ENCODE data around the gene PIM3.

Gene PIM3

GRCh38 chr22:49950396-49950994 is 10.1 kb upstream of the PIM3 start:
- Histone ChIP-seq H3K27me3 (ENCODE audit: control insufficient read depth in 1 of 2, insufficient read depth in 2 of 2, low read length in 2 of 2) (no peaks in the 10 kb centered on the region), H3K4me1 (ENCODE audit: control insufficient read depth in 1 of 2, insufficient read depth in 2 of 2, low read length in 2 of 2) (peaks cover 46 to 52% of the 10 kb centered on the region in 2 donors), H3K9ac (ENCODE audit: low read depth in 1 of 2, low read length in 2 of 2) (peak overlapping the region; percentile 38 to 71), H3K9me3 (ENCODE audit: control insufficient read depth in 1 of 2, low read length in 2 of 2) (no peaks in the 10 kb centered on the region), H3K36me3 (ENCODE audit: control insufficient read depth in 1 of 2, insufficient read depth in 2 of 2, low read length in 2 of 2) (no peaks in the 10 kb centered on the region), H3K27ac (ENCODE audit: low read depth, low read length) (peak overlapping the region; percentile 90), H3K4me3 (ENCODE audit: low read depth in 1 of 2, low read length in 2 of 2) (no peak overlapping the region)

GRCh38 chr22:49951000-49951677 is 9.4 kb upstream of the PIM3 start:
- Histone ChIP-seq H3K9me3 (ENCODE audit: control insufficient read depth in 1 of 2, low read length in 2 of 2) (no peaks in the 10 kb centered on the region), H3K4me3 (ENCODE audit: low read depth in 1 of 2, low read length in 2 of 2) (no peak overlapping the region), H3K27me3 (ENCODE audit: control insufficient read depth in 1 of 2, insufficient read depth in 2 of 2, low read length in 2 of 2) (no peaks in the 10 kb centered on the region), H3K27ac (ENCODE audit: low read depth, low read length) (peak overlapping the region; percentile 90), H3K4me1 (ENCODE audit: control insufficient read depth in 1 of 2, insufficient read depth in 2 of 2, low read length in 2 of 2) (peaks cover 41 to 48% of the 10 kb centered on the region in 2 donors), H3K36me3 (ENCODE audit: control insufficient read depth in 1 of 2, insufficient read depth in 2 of 2, low read length in 2 of 2) (no peaks in the 10 kb centered on the region), H3K9ac (ENCODE audit: low read depth in 1 of 2, low read length in 2 of 2) (peak overlapping the region; percentile 43 to 71)

- H3K4me3 ChIP-seq (ENCODE audit: low read depth in 1 of 2, low read length in 2 of 2), result no peak overlapping the region
- H3K27me3 ChIP-seq (ENCODE audit: control insufficient read depth in 1 of 2, insufficient read depth in 2 of 2, low read length in 2 of 2), result no peaks in the 10 kb centered on the region
- H3K4me1 ChIP-seq (ENCODE audit: control insufficient read depth in 1 of 2, insufficient read depth in 2 of 2, low read length in 2 of 2), result peaks cover 41 to 48% of the 10 kb centered on the region in 2 donors
- H3K9me3 ChIP-seq (ENCODE audit: control insufficient read depth in 1 of 2, low read length in 2 of 2), result no peaks in the 10 kb centered on the region
- peak overlapping the region; percentile 43 to 66 for H3K9ac ChIP-seq (ENCODE audit: low read depth in 1 of 2, low read length in 2 of 2)
- no peaks in the 10 kb centered on the region for H3K36me3 ChIP-seq (ENCODE audit: control insufficient read depth in 1 of 2, insufficient read depth in 2 of 2, low read length in 2 of 2)
- H3K27ac ChIP-seq (ENCODE audit: low read depth, low read length), result peak overlapping the region; percentile 90
These were observed 8.9 kb upstream of the PIM3 start for GRCh38 chr22:49951678-49951985.

GRCh38 chr22:49951986-49952896 is 8.3 kb upstream of the PIM3 start:
- no peaks in the 10 kb centered on the region for H3K27me3 ChIP-seq (ENCODE audit: control insufficient read depth in 1 of 2, insufficient read depth in 2 of 2, low read length in 2 of 2)
- no peaks in the 10 kb centered on the region for H3K36me3 ChIP-seq (ENCODE audit: control insufficient read depth in 1 of 2, insufficient read depth in 2 of 2, low read length in 2 of 2)
- no peaks in the 10 kb centered on the region for H3K9me3 ChIP-seq (ENCODE audit: control insufficient read depth in 1 of 2, low read length in 2 of 2)
- H3K4me1 ChIP-seq (ENCODE audit: control insufficient read depth in 1 of 2, insufficient read depth in 2 of 2, low read length in 2 of 2), result peaks cover 41 to 44% of the 10 kb centered on the region in 2 donors
- H3K27ac ChIP-seq (ENCODE audit: low read depth, low read length), result peak overlapping the region; percentile 90
- peak overlapping the region; percentile 43 to 66 for H3K9ac ChIP-seq (ENCODE audit: low read depth in 1 of 2, low read length in 2 of 2)
- H3K4me3 ChIP-seq (ENCODE audit: low read depth in 1 of 2, low read length in 2 of 2), result no peak overlapping the region

GRCh38 chr22:49953027-49953679 is 7.4 kb upstream of the PIM3 start:
- H3K4me3 ChIP-seq (ENCODE audit: low read depth in 1 of 2, low read length in 2 of 2), result no peak overlapping the region
- peak overlapping the region; percentile 90 for H3K27ac ChIP-seq (ENCODE audit: low read depth, low read length)
- peak overlapping the region in 1 of 2 donors; percentile 66 for H3K9ac ChIP-seq (ENCODE audit: low read depth in 1 of 2, low read length in 2 of 2)
- H3K27me3 ChIP-seq (ENCODE audit: control insufficient read depth in 1 of 2, insufficient read depth in 2 of 2, low read length in 2 of 2), result no peaks in the 10 kb centered on the region
- peaks cover 40 to 43% of the 10 kb centered on the region in 2 donors for H3K4me1 ChIP-seq (ENCODE audit: control insufficient read depth in 1 of 2, insufficient read depth in 2 of 2, low read length in 2 of 2)
- no peaks in the 10 kb centered on the region for H3K9me3 ChIP-seq (ENCODE audit: control insufficient read depth in 1 of 2, low read length in 2 of 2)
- H3K36me3 ChIP-seq (ENCODE audit: control insufficient read depth in 1 of 2, insufficient read depth in 2 of 2, low read length in 2 of 2), result no peaks in the 10 kb centered on the region

- H3K9ac ChIP-seq (ENCODE audit: low read depth in 1 of 2, low read length in 2 of 2), result no peak overlapping the region
These were observed 6.8 kb upstream of the PIM3 start for GRCh38 chr22:49953680-49954344.

GRCh38 chr22:49954354-49954753 is 6.2 kb upstream of the PIM3 start:
- Histone ChIP-seq H3K9me3 (ENCODE audit: control insufficient read depth in 1 of 2, low read length in 2 of 2) (no peaks in the 10 kb centered on the region), H3K27ac (ENCODE audit: low read depth, low read length) (peak overlapping the region; percentile 42), H3K4me3 (ENCODE audit: low read depth in 1 of 2, low read length in 2 of 2) (no peak overlapping the region), H3K27me3 (ENCODE audit: control insufficient read depth in 1 of 2, insufficient read depth in 2 of 2, low read length in 2 of 2) (no peaks in the 10 kb centered on the region), H3K4me1 (ENCODE audit: control insufficient read depth in 1 of 2, insufficient read depth in 2 of 2, low read length in 2 of 2) (peaks cover 48 to 52% of the 10 kb centered on the region in 2 donors), H3K9ac (ENCODE audit: low read depth in 1 of 2, low read length in 2 of 2) (no peak overlapping the region), H3K36me3 (ENCODE audit: control insufficient read depth in 1 of 2, insufficient read depth in 2 of 2, low read length in 2 of 2) (no peaks in the 10 kb centered on the region)

More at GRCh38 chr22:49953680-49954344, 6.8 kb upstream of the PIM3 start:
- Histone ChIP-seq H3K27me3 (ENCODE audit: control insufficient read depth in 1 of 2, insufficient read depth in 2 of 2, low read length in 2 of 2) (no peaks in the 10 kb centered on the region), H3K36me3 (ENCODE audit: control insufficient read depth in 1 of 2, insufficient read depth in 2 of 2, low read length in 2 of 2) (no peaks in the 10 kb centered on the region), H3K4me3 (ENCODE audit: low read depth in 1 of 2, low read length in 2 of 2) (no peak overlapping the region), H3K27ac (ENCODE audit: low read depth, low read length) (peak overlapping the region; percentile 66), H3K4me1 (ENCODE audit: control insufficient read depth in 1 of 2, insufficient read depth in 2 of 2, low read length in 2 of 2) (peaks cover 43 to 47% of the 10 kb centered on the region in 2 donors), H3K9me3 (ENCODE audit: control insufficient read depth in 1 of 2, low read length in 2 of 2) (no peaks in the 10 kb centered on the region)

GRCh38 chr22:49954991-49955580 is 5.5 kb upstream of the PIM3 start:
- Histone ChIP-seq H3K4me1 (ENCODE audit: control insufficient read depth in 1 of 2, insufficient read depth in 2 of 2, low read length in 2 of 2) (peaks cover 47 to 50% of the 10 kb centered on the region in 2 donors), H3K9ac (ENCODE audit: low read depth in 1 of 2, low read length in 2 of 2) (peak overlapping the region in 1 of 2 donors; percentile 18), H3K4me3 (ENCODE audit: low read depth in 1 of 2, low read length in 2 of 2) (no peak overlapping the region), H3K27ac (ENCODE audit: low read depth, low read length) (no peak overlapping the region), H3K27me3 (ENCODE audit: control insufficient read depth in 1 of 2, insufficient read depth in 2 of 2, low read length in 2 of 2) (no peaks in the 10 kb centered on the region), H3K36me3 (ENCODE audit: control insufficient read depth in 1 of 2, insufficient read depth in 2 of 2, low read length in 2 of 2) (no peaks in the 10 kb centered on the region), H3K9me3 (ENCODE audit: control insufficient read depth in 1 of 2, low read length in 2 of 2) (no peaks in the 10 kb centered on the region)
